Smooth muscle cell (in vitro differentiated cells): ENCODE data around the gene RHOU. TPM values are rescaled to one million over a fixed set of nuclear protein-coding genes. Genes with fewer than 3 reads are reported as not detected.

ENCODE experiments used
- DNase-seq: peaks from one replicate; lab custom pipeline; 2025; ENCODE audit not compliant: unreplicated experiment; lab: John Stamatoyannopoulos, UW
- H2AFZ ChIP-seq: fragments of 200-600 bp; sonication (generic); 2 replicates; pipeline ENCODE4 v1.6.0; 2016; ENCODE audit warnings: antibody characterized with exemption, low read depth, mild to moderate bottlenecking
- H3F3A ChIP-seq: fragments of 200-600 bp; sonication (generic); 2 replicates; pipeline ENCODE4 v1.6.0; 2017; ENCODE audit warnings: antibody characterized with exemption, low read depth
- H3K27ac ChIP-seq: fragments of 200-600 bp; sonication (generic); 2 replicates; pipeline ENCODE4 v1.5.1; 2016; ENCODE audit warnings: low read depth, mild to moderate bottlenecking
- H3K27me3 ChIP-seq: fragments of 200-600 bp; sonication (generic); 2 replicates; pipeline ENCODE4 v1.6.1; 2016; ENCODE audit warnings: low read depth, mild to moderate bottlenecking
- H3K36me3 ChIP-seq: fragments of 200-600 bp; sonication (generic); 2 replicates; pipeline ENCODE4 v1.5.1; 2016; ENCODE audit warnings: low read depth
- H3K4me1 ChIP-seq: fragments of 200-600 bp; sonication (generic); 2 replicates; pipeline ENCODE4 v1.5.1; 2016; ENCODE audit warnings: low read depth
- H3K4me2 ChIP-seq: fragments of 200-600 bp; sonication (generic); 2 replicates; pipeline ENCODE4 v1.6.0; 2016; ENCODE audit warnings: mild to moderate bottlenecking
- H3K4me3 ChIP-seq: fragments of 200-600 bp; sonication (generic); 2 replicates; pipeline ENCODE4 v1.5.1; 2016; ENCODE audit warnings: mild to moderate bottlenecking
- H3K79me2 ChIP-seq: fragments of 200-600 bp; sonication (generic); 2 replicates; pipeline ENCODE4 v1.6.0; 2016; ENCODE audit warnings: low read depth, mild to moderate bottlenecking
- H3K9ac ChIP-seq: fragments of 200-600 bp; sonication (generic); 2 replicates; pipeline ENCODE4 v1.6.0; 2016; ENCODE audit warnings: low read depth
- H3K9me3 ChIP-seq: fragments of 200-600 bp; sonication (generic); replicated peaks from 2 replicates; pipeline ENCODE4 v1.5.1; 2016; ENCODE audit warnings: low read depth
- H4K20me1 ChIP-seq: fragments of 200-600 bp; sonication (generic); 2 replicates; pipeline ENCODE4 v1.6.0; 2016; ENCODE audit warnings: low read depth
- CTCF ChIP-seq: fragments of 200-600 bp; sonication (generic); IDR thresholded peaks from 2 replicates; pipeline ENCODE4 v1.5.1; 2017; ENCODE audit warnings: borderline replicate concordance, mild to moderate bottlenecking, antibody characterized with exemption; ENCODE audit not compliant: insufficient read depth, poor library complexity, severe bottlenecking
- WGBS: methylation state at CpG from one replicate; pipeline ENCODE4 v1.1.7; 2016; ENCODE audit warnings: low lambda C conversion rate; 5-methylcytosine and 5-hydroxymethylcytosine counted together
- polyA plus RNA-seq: library from polyadenylated mRNA; unstranded; fragments of >200 nt; fragmentation: Nextera tagmentation; extraction: Ambion mirVana; gene quantifications from 2 replicates; pipeline ENCODE4 v1.2.1, GENCODE V29; 2016
- total RNA-seq: library from RNA; depleted of rRNA; stranded (reverse); fragments of >200 nt; gene quantifications from 2 replicates; pipeline ENCODE4 v1.2.3, GENCODE V29; 2014

Gene RHOU
- total and polyA plus RNA-seq, 2 experiments from 2014 or later: 25.8 to 50.6 TPM

GRCh38 chr1:228752675-228753265, 17.5 kb downstream of the RHOU start:
- WGBS: 21% methylated on average over 5 of the region's 5 CpGs
- no peak overlapping the region for H3K4me3 ChIP-seq
- no peak for TF ChIP-seq CTCF
- H3K36me3 ChIP-seq: no peaks in the 10 kb centered on the region
- H3K4me1 ChIP-seq: peaks cover 8% of the 10 kb centered on the region
- H3F3A ChIP-seq: no peaks in the 10 kb centered on the region
- no peaks in the 10 kb centered on the region for H3K79me2 ChIP-seq
- H3K9me3 ChIP-seq: no peaks in the 10 kb centered on the region
- DNase-seq: no peak
- H2AFZ ChIP-seq: no peak overlapping the region
- H3K27me3 ChIP-seq: no peaks in the 10 kb centered on the region
- H3K9ac ChIP-seq: no peak overlapping the region
- H3K4me2 ChIP-seq: peak overlapping the region; percentile 18
- peak overlapping the region; percentile 15 for H3K27ac ChIP-seq
- no peaks in the 10 kb centered on the region for H4K20me1 ChIP-seq

- Histone ChIP-seq H3K4me2 (peak overlapping the region; percentile 18), H3K79me2 (no peaks in the 10 kb centered on the region), H2AFZ (no peak overlapping the region), H3K9me3 (no peaks in the 10 kb centered on the region), H3K9ac (peak overlapping the region; percentile 16), H3K36me3 (no peaks in the 10 kb centered on the region), H4K20me1 (no peaks in the 10 kb centered on the region), H3K27me3 (no peaks in the 10 kb centered on the region), H3K4me1 (peaks cover 8% of the 10 kb centered on the region), H3F3A (no peaks in the 10 kb centered on the region), H3K27ac (peak overlapping the region; percentile 17), H3K4me3 (no peak overlapping the region)
- no peak for DNase-seq
- no peak for TF ChIP-seq CTCF
- WGBS: 91% methylated on average over 1 of the region's 1 CpG
These were observed 18.0 kb downstream of the RHOU start for GRCh38 chr1:228753287-228753686.

DNA sequence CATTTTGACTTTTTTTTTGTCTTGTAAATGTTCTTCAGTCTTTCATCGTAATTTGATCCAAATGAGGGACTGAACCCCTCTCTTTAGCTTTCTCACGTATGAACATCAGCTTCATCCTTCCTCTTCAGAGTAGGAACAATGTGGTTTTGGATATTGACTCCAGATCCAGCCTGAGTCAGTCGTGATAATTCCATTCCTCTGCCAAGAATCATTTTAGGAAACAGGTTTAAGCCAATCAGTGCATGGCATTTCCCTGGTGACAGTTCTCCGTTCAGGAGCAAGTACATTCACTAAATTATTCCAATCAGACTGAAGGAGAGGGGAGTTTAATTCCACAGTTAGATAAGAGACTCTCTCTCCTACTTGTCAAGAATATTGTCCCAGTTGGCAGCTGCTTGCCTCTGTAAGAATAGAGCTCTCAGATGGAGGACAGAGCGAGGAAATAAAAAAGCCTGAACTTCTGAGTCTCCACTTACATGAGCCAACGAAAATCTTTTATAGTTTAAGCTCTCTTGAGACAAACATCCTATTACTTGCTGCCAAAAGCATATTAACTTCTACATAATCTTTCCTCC, 18.6 kb downstream of the RHOU start:
- Histone ChIP-seq H3K4me3 (no peak overlapping the region), H3K9me3 (no peaks in the 10 kb centered on the region), H3K4me1 (peaks cover 8% of the 10 kb centered on the region), H3F3A (no peaks in the 10 kb centered on the region), H3K27ac (peak overlapping the region; percentile 17), H3K27me3 (no peaks in the 10 kb centered on the region), H3K4me2 (peak overlapping the region; percentile 18), H2AFZ (no peak overlapping the region), H4K20me1 (no peaks in the 10 kb centered on the region), H3K9ac (no peak overlapping the region), H3K36me3 (no peaks in the 10 kb centered on the region), H3K79me2 (no peaks in the 10 kb centered on the region)
- no peak for DNase-seq
- 42% methylated on average over 6 of the region's 6 CpGs for WGBS
- no peak for TF ChIP-seq CTCF

GRCh38 chr1:228754646-228755268, 19.5 kb downstream of the RHOU start:
- H3F3A ChIP-seq: no peaks in the 10 kb centered on the region
- H3K27me3 ChIP-seq: no peaks in the 10 kb centered on the region
- DNase-seq: no peak
- H3K9ac ChIP-seq: no peak overlapping the region
- no peak overlapping the region for H3K27ac ChIP-seq
- no peaks in the 10 kb centered on the region for H3K79me2 ChIP-seq
- no peak overlapping the region for H2AFZ ChIP-seq
- TF ChIP-seq CTCF: no peak
- H3K4me3 ChIP-seq: no peak overlapping the region
- no peaks in the 10 kb centered on the region for H3K9me3 ChIP-seq
- no peak overlapping the region for H3K4me2 ChIP-seq
- H4K20me1 ChIP-seq: no peaks in the 10 kb centered on the region
- WGBS: 94% methylated on average over 28 of the region's 28 CpGs
- H3K36me3 ChIP-seq: no peaks in the 10 kb centered on the region
- H3K4me1 ChIP-seq: peaks cover 8% of the 10 kb centered on the region
